GM12865 (cell line): ENCODE data around the gene RANBP9.

Source experiments
- DNase-seq: peaks from one replicate; pipeline ENCODE4 v3.0.0; 2010; ENCODE audit warnings: low read depth
- H3K4me3 ChIP-seq: 2 replicates; pipeline ENCODE4 v1.5.1; 2011; ENCODE audit warnings: mild to moderate bottlenecking, low read depth, low read length, control low read depth
- TF ChIP-seq, protein P1 (sequence below): IDR thresholded peaks from 2 replicates; pipeline ENCODE4 v1.5.1; 2011; ENCODE audit warnings: low read length, control low read depth, low read depth, inconsistent platforms; ENCODE audit not compliant: insufficient read depth; ENCODE audit errors: missing control alignments

Gene RANBP9

DNA sequence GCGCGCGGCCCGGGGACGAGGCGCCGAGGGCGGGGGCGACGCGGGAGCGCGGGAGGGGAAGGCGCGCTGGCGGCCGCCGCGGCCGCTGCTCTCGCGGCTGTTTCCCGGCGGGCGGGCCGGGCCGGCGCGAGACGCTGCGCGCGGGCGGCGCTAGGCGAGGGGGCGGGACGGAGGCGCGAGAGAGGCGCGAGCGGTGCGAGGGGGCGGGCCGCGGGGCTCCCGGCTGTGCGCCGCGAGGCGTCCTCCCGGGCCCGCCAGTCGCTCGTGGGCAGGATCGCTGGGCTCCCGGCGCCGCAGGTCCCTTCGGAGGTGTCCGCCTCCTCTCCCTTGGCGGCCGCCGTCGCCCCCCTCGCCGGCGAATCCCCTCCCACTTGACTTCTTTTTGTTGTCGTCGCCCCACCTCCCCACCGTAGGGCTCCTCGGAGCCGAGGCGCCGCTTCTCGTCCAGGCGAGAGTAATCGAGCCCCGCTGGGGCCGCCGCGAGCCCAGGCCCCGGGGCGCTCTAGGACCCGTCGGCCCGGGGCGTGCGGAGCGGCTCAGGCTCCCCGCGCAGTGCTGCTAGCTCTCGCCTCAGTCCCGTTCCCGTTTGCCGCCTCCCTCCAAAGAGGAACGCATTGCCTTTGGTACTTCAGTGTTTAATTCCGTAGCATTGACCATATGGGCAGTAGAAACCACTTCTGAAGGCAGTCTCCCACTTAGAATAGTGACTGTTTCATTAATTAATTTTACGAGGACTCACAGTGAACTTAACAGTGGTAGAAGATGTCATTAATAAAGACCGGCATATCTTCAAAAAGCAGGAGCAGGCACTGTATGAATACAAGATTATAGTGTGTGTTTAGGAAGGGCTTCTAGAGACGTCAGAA, at the start of gene RANBP9:
Gene RANBP9 (minus strand): TSS at position 103 of the 866 bp plus-strand sequence. CDS start 330 bp downstream, outside the sequence.
- TF ChIP-seq, protein P1, sequence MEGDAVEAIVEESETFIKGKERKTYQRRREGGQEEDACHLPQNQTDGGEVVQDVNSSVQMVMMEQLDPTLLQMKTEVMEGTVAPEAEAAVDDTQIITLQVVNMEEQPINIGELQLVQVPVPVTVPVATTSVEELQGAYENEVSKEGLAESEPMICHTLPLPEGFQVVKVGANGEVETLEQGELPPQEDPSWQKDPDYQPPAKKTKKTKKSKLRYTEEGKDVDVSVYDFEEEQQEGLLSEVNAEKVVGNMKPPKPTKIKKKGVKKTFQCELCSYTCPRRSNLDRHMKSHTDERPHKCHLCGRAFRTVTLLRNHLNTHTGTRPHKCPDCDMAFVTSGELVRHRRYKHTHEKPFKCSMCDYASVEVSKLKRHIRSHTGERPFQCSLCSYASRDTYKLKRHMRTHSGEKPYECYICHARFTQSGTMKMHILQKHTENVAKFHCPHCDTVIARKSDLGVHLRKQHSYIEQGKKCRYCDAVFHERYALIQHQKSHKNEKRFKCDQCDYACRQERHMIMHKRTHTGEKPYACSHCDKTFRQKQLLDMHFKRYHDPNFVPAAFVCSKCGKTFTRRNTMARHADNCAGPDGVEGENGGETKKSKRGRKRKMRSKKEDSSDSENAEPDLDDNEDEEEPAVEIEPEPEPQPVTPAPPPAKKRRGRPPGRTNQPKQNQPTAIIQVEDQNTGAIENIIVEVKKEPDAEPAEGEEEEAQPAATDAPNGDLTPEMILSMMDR = no peak
- H3K4me3 ChIP-seq = peak within 1 kb of the TSS; percentile 86
- DNase-seq = peak; percentile 93

DNA sequence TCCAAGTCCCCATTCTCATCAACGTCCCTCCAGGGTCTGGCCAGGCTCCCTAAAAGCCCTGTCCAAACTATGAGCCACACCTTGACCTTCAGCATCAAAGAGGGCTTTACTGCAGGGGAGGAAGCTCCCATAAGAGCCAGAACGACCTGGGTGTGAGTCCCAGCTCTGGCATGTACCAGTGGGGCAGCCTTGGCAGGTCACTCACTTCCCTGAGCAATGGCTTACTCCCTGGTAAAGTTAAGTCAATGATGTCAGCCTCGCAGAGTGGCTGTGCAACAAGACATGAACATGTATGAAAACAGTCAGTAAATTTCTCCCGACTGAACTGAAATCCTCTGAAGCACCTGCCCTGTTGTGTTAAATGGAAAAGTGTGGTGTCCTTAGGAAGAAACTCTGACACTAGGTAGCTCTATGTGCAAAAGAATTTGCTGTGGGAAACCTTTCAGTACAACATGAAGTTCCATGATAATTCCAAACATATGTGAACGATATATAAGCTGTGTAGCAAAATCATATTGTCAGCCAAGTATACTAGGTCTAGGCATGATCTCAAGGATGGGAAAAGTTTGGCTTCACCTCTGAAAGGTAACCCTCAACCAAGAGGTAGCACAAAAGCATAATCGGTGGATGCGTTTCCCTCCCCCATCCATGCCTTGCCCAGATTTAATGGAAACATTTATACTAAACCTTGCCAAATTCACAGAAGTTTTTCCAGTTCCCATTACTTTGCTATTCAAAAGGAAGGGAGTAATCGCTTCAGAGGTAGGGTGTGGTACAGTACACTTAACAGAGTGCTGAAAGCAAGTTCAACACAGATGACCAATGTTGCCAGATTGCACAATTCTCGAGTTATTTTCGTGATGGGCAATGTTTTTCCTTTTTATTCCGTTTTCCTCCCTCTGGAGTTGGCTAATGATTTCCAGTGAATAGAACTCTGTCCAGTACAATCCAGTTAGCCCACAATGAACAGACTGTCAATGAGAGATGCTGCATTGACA, 49.0 kb upstream of the RANBP9 start:
- H3K4me3 ChIP-seq = no peak overlapping the region
- TF ChIP-seq, protein P1 = no peak
- no peak for DNase-seq

DNA sequence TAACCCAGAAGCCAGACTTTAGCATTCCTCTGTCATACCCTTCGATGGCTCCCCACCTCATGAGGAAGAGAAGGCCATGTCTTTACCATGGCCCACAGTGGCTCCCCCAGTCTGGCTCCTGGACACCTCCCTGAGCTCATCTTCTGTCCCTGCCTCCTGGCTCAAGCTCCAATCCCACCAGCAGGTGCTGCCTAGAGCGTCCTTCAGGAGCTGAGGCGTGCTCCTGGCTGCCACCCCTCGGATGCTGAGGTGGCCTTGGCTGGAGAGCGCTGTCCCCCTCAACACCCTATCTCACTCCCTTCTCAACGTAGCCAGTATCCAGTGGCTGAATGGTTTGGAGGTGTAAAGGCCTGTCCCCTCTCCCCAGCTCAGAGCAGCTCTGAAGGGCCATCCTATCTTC, 47.4 kb upstream of the RANBP9 start:
- DNase-seq = no peak
- TF ChIP-seq, protein P1 = no peak
- H3K4me3 ChIP-seq = no peak overlapping the region

DNA sequence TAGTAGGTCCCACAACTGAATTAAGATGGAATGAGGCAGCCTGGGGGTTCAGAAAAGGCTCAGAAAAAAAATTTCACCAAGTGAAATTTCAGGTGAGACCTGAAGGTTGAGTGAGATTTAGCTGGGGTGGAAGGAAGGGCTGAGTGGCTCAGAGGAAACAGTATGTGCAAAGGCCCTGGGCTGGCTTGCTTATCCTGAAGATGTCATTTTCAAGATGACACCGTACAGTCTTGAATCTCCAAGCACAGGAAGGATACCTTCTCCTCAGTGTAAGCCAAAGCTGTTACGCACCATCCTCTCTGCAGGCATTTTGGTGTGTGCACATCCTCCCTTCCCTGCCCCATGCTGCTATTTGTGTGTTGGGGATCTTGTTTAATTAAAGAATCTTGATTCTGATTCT, 43.0 kb upstream of the RANBP9 start:
- TF ChIP-seq, protein P1 = no peak
- H3K4me3 ChIP-seq = no peak overlapping the region

DNA sequence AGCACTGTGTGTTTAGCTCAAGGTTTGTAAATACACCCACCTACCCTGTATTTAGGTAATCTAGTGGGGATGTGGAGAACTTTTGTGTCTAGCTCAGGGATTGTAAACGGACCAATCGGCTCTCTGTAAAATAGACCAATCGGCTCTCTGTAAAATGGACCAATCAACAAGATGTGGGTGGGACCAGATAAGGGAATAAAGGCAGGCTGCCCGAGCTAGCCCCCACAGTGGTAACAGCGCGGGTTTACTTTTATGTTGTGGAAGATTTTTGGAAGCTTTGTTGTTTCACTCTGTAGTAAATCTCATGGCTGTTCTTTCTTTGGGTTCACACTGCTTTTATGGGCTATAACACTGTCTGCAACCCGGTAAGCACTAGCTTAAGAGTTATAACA, 32.1 kb upstream of the RANBP9 start:
- TF ChIP-seq, protein P1 = no peak
- DNase-seq = no peak
- no peak overlapping the region for H3K4me3 ChIP-seq

More for the DNA sequence above, 43.0 kb upstream of the RANBP9 start:
- DNase-seq = no peak

DNA sequence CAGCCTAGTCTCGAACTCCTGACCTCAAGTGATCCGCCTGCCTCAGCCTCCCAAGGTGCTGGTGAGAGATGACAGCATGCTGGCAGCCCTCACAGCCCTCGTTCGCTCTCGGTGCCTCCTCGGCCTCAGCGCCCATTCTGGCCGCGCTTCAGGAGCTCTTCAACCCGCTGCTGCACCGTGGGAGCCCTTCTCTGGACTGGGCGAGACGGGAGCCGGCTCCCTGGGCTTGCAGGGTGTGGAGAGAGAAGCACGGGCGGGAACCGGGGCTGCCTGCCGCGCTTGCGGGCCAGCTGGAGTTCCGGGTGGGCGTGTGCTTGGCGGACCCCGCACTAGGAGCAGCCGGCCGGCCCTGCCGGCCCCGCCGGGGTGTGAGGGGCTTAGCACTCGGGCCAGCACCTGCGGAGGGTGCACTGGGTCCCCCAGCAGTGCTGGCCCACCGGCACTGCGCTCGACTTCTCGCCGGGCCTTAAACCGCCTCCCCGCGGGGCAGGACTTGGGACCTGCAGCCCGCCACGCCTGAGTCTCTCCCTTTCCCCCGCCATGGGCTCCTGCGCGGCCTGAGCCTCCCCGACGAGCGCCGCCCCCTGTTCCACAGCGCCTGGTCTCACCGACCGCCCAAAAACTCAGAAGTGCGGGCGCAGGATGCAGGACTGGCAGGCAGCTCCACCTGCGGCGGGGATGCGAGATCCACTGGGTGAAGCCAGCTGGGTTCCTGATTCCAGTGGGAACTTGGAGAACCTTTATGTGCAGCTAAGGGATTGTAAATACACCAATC, 31.5 kb upstream of the RANBP9 start:
- H3K4me3 ChIP-seq = no peak overlapping the region
- TF ChIP-seq, protein P1 = no peak
- DNase-seq = no peak
